ENCODE data around the gene SERTAD1.
A peak's percentile ranks its signal among the peaks of the same experiment; 100 is the strongest.

GRCh38 chr19:40420766-40421765, 4.7 kb downstream of the SERTAD1 start:
- TF ChIP-seq CTCF (IDR thresholded peaks at IDR 0.05) (peak in 6 of 7 experiments; percentile 4 to 96 (median 89)), POLR2A (IDR thresholded peaks at IDR 0.05) (peak in 2 of 4 donors; percentile 81 to 93), POLR2AphosphoS5 (IDR thresholded peaks at IDR 0.05) (peak; percentile 96 to 99 (median 97))
